Amniotic stem cell (primary cell): Measurements from ENCODE around the gene DLGAP4.

Source experiments
- DNase-seq: peaks from one replicate; lab custom pipeline; 2025; lab: John Stamatoyannopoulos, UW

DLGAP4 gene

DNA sequence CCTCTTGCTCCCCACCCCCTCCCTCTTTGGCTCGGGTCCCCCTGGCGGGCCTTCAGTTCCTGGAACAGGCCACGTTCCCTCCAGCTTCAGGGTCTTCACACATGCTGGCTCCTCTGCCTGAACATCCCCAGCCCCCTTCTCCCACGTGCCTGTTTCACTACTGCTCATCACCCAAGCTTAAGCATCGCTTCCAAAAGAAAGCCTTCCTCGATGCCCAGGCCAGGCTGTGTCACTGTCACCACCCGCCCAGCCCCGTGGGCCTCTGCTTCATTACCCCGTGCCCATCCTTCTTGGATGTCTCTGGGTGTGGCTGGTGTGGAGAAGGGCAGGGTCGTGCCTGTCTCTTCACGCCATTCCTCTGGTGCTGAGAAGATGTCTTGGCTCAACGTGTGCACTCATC, 2.8 kb downstream of the DLGAP4 start:
- no peak for DNase-seq

DNA sequence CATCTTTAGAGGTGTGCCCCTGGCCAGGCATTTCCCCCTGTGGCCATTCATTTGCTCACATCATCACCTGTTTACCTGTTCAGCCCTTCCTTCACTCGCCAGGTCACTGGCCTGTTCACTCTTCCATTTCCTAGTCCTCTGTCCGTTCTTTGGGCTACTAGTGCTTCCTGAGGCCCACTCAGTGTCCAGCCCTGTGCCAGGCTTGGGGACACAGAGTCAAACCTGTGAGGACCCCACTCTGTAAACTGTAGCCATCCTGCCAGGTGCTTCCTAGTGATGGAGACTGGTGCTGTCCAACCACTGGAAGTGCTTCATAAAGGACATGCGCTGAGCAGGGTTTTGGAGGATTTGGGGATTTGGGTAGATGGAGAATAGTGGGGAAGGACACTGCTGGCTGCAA, 3.5 kb downstream of the DLGAP4 start:
- no peak for DNase-seq

DNA sequence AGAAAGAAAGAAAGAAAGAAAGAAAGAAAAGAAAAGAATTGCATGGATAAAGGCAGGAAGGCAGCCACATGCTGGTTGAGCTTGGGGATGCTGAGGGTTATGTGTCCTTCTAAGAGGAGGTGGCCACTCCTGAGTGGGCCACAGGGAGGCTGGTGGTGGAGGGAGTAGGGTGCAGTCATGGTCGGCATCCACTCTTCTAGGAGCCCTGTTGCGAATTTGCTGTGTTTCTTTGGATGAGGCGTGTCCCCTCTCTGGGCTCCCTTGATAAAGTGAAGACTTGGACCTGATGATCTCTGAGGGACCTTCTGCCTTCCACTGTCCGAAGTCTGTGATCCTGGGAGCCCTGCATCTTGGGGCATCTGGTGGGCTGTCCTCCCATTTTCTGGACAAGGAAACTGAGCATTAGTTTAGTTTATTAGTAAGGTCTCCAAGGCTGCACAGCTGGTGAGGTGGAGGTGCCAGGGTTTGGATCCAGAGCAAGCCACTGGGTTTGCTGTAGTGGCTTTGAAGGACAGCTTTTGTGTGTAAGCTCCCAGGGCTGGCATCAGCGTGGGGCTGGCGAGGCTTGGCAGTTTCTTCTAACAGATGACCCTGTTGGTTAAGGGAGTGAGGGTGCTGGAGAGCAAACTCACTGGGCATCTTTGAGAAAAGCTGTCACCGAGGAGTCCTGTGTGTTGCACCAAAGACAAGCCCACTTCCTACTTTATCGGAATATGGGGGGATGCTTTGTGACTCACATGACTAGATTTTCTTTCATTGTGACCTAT, 4.3 kb downstream of the DLGAP4 start:
- DNase-seq = no peak

DNA sequence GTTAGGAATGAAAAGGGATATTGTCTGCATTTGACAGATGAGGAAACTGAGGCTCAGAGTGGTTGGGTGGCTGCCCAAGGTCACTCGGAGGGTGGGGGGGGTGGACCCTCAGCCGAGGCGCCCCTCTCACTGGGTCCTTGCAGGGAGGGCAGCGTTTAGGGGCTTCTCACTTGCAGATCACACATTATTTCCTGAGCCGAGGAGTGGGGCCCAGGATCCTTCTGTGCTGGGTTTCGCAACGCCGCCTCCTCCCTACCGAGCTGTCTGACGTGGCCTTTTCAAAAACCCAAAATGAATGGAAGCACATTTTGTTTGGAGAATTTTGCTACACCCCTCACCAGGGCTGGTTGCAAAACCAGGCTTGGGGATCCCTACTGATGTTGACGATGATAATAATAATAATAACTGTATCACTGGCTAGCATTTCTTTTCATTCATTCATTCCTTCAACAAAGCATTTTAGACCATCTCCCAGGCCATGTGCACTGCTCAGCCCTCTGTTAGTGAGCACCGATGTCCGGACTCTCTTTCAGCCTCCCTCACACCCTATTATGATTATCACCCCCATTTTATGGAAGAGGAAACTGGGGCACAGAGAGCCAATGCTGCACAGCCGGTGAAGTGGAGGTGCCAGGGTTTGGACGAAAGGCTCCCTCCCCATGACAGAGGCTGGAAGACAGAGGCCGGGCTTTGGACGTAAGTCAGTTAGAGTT, 5.2 kb downstream of the DLGAP4 start:
- no peak for DNase-seq

DNA sequence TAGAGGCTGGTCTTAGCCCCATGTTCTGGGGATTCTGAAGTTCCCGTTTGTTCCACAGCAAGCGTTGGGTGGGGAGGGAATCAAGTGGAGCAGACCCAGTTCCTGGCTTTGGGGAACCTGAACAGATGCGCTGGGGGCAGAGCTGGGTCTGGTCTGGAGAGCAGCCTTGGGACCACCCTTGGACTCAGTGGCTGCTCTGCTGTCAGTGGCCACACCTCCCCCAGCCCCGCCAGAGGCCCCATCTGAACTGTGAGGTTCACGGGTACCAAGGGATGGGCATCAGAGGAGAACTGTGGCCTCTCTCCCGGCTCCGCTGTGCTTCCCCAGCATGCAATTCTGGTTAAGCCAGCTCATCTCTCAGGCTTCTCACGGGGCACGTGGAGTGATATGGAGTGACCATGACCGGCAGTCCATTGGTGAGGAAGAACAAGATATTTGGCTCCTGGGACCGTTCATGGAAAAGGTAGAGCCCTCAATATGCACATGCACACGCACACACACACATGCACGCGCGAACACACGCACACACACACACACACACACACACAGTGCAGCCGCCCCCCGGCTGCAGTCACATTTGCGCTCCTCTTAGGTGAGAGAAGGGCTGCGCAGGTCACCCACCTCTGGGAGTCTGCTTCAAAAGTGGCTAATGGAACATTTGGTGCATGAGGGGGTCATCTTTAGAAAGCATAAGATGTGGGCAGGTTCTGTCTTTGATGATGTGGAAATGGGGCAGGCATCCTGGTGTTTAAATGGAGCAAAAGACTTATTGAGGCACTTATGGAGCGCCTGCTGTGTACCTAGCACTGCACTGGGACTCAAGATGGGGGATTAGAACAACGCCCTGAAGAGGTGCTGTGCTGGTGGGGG, 6.0 kb downstream of the DLGAP4 start:
- no peak for DNase-seq

DNA sequence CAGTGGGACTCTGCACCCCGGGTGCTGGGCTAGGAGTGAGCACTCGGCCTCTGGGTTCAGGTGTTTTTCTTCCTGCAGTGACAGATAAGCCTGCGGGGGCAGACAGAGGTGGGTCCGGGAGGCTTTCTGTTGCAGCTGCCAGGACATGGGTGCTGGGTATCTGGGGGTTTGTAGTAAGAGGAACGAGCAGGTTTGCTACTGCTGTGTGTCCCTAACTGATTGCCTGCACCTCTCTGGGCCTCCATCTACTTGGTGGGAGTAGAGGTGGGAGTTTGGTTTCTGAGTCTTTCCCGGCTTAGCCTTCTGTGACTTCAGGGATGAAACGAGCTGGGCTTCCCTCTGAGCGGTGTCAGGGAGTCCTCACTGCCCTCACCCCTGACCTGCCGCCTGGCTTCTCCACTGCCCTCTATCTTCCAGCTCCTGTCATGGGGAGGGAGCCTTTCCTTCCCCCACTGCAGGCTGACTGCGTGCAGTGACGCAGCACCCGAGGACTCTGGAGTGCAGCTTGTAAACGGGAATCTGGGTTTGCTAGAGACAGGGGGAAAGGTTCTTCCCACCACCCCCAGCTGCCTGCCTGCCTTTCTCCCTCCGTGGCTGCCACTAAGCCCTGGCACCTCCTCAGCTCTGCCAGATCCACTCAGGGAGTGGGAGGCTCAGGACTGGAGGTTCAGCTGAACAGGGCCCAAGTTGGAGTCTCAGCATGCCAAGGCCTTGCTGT, 6.7 kb downstream of the DLGAP4 start:
- no peak for DNase-seq

DNA sequence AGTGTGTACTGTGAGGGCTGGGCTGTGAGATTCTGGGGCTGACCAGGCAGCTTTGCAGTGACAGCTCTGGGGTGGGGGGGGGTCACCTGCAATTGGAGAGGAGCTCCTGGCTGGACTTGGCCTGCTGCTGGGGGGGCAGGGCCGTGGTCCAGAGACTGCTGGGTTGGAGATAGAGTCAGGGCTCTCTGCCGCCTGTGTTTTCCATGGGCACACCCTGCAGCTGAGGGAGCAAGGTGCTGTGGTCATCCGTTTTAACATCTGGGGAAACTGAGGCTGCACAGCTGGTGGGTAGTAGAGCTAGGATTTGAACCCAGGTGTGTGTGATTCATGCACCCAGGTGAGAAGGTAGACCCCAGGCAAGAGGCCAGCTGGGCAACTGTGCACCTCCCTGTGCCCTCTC, 7.3 kb downstream of the DLGAP4 start:
- DNase-seq = no peak

GRCh38 chr20:36313926-36314325, 7.8 kb downstream of the DLGAP4 start:
- no peak for DNase-seq

DNA sequence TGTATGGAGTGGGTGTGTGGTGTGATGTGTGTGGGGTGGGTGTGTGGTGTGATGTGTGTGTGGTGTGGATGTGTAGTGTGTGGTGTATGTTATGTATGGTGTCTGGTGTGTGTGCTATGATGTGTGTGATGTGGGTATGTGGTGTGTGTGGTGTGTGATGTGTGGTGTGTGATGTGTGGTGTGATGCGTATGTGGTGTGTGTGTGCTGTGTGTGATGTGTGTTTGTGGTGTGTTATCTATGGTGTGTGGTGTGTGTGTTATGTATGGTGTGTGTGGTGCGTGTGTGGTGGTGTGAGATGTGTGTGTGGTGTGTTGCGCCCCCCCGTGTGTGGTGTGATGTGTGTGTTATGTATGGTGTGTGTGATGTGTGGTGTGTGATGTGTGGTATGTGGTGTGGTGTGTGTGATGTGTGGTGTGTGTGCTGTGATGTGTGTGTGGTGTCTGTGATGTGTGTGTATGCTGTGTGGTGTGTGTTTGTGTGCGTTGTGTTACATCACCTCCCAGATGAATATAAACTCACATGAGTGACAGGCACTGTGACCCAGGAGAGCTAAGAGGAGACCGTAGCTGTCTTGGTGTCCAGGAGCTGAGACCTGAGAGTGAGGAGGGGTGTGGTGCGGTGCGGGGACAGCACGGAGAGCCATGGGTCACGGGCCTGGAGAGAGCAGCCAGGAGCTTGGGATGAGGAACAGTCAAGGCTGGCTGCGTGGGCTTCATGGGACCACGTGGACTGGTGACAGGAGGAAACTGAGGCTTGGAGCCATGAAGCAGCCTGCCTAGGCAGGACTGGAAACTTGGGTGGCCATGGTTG, 8.8 kb downstream of the DLGAP4 start:
- DNase-seq = no peak

DNA sequence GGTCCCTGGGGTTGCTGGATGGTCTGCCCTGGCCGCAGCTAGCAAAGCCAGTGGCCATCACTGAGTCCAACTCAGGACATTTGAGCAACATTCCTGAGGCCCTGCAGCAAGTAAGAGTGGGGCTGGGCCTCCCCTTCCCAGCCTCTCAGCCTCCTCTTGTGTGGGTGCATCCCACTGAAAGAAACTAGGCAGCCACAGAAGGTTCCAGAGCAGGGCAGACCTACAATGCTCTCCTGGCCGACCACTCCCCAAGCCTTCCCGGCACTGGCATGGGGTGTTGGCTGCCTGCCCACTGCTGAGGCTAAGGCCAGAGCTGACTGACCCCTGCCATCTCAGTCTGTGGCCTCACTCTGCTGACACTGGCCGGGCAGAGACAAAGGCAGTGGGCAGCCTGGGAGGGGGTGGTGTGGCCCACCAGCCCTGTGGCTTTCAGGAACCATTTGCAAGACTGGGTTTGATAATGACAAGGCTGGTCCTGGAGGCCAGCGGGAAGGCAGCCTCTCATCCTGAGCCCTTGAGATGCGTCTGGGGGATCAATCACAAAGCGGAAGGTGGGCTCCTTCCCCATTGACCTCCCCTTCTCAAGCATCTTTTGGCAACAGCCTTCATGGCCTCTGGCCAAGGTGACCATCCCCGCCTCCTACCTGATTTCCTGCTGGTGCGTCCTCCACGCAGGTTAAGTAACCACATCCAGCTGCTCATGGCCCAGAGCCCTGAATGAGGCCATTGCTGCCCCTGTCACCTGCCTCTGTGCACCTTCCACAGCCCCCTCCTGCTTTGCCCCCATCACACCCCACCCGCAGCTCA, 9.6 kb downstream of the DLGAP4 start:
- DNase-seq = no peak

GRCh38 chr20:36317675-36318074, 11.5 kb downstream of the DLGAP4 start:
- no peak for DNase-seq

DNA sequence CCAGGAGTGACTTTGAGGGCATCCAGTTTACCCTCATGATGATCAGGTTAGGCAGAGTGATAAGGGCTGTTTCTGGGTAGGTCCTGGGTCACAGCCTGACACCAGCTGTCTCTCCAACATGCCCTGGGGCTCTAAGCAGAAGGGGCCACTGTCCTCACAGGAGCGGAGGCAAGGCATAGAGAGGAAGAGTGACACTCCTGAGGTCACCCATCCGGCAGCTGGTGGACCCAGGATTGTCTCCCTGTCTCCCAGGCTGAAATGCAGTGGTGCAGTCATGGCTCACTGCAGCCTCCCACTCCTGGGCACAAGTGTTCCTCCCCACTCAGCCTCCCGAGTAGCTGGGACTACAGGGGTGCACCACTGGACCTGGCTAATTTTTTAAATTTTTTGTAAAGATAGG, 12.0 kb downstream of the DLGAP4 start:
- DNase-seq = no peak

DNA sequence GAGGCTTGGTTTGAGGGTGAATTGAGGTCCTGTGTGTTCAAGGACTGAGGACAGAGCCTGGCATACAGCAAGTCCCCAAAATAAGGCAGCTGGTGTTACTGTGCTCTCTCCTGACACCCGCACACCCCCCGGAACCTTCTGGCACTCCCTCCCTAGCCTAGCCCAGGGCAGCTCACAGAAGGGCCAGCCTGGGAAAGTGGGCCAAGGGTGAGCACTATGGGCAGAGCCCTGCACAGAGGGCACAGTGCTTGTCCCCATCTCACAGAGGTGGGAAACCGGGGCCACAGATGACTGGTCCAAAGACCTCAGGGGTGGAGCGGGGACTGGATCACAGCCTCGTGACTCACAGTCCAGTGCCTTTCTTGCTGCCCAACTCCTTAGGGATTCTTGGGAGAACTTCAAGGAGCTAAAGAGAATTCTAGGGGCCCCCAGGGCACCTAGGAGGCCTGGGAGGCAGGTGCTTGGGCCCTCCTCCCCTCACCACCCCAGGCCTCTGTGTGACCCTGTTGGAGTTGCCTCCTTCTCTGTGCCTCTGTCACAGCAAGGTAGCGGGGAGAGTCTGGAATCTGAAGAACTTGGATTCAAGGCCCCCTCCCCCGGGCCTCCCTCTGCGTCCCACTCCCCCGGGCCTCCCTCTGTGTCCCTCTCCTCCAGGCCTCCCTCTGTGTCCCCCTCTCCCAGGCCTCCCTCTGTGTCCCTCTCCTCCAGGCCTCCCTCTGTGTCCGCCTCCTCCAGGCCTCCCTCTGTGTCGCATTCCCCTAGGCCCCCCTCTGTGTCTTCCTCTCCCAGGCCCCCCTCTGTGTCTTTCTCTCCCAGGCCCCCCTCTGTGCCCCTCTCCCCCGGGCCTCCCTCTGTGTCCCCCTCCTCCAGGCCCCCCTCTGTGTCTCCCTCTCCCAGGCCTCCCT, 13.5 kb downstream of the DLGAP4 start:
- no peak for DNase-seq

DNA sequence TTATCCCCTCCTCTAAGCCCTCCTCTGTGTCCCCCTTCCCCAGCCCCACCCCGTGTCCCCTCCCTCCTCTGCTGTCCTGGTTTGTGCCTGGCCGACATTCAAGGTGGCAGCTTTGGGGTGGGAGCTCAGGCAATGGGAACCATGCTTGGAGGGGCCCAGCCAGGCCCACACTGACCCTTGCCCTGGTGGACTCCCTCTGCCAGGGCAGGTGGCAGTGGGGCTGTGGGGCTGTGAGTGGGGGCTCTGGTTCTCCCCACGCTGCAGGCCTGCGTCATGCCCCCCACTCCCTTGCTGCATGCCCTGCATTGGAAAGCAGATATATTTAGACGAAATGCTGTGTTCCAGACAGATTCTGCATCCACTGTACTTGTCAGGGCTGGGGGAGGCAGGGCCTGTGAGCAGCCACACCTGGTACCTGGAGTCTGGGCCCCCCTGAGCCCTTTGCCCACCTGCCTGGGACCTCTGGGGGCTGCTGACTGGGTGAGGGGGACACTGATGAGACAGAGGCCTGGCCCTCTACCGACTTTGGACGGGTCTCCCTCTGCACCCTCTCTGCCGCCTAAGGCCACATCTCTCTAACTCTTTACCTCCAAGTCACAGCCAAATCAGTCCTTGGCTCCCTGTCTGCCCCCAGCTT, 14.2 kb downstream of the DLGAP4 start:
- DNase-seq = no peak

- DNase-seq = no peak
Observed at GRCh38 chr20:36320898-36321695, 15.0 kb downstream of the DLGAP4 start.

GRCh38 chr20:36322131-36322530, 16.0 kb downstream of the DLGAP4 start:
- DNase-seq = no peak

DNA sequence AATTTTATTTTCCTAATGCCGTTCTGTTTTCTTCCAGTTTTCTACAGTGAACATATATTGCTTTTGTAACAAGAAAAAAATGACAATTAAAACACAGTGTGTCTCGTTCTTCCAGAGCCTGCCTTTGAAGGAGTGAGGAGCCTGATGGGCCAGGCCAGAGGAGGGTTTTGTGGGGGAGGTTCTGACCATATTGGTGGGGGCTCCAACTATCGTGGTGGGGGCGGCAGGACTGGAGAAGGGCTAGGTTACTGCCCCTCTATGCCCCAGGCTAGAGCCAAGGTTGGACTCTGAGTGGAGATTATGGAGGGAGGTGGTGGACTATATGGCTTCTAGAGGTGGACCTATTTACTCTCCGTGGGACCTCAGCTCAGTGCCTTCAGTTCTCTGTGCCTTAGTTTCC, 24.0 kb downstream of the DLGAP4 start:
- no peak for DNase-seq

DNA sequence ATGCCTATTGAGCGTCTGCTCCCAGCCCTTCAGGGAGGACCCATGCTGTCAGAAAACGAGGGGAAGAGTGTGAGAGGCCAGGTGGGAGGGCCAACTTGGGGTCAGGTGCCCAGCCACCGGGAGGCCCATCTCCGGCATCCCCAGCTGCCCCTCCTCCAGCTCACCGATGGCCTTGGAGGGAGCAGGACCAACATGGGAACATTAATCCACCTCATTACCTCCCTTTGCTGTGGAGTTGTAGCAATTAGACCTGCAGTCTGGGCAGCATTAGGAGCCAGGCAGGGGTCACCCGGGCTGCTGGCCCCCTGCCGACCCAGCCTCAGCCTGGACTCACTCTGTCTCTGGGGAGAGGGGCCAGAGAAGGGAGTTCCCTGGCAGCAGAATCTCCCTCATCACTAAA, 25.1 kb downstream of the DLGAP4 start:
- DNase-seq = no peak
